Measurements from ENCODE around the gene SLCO3A1.

DNA sequence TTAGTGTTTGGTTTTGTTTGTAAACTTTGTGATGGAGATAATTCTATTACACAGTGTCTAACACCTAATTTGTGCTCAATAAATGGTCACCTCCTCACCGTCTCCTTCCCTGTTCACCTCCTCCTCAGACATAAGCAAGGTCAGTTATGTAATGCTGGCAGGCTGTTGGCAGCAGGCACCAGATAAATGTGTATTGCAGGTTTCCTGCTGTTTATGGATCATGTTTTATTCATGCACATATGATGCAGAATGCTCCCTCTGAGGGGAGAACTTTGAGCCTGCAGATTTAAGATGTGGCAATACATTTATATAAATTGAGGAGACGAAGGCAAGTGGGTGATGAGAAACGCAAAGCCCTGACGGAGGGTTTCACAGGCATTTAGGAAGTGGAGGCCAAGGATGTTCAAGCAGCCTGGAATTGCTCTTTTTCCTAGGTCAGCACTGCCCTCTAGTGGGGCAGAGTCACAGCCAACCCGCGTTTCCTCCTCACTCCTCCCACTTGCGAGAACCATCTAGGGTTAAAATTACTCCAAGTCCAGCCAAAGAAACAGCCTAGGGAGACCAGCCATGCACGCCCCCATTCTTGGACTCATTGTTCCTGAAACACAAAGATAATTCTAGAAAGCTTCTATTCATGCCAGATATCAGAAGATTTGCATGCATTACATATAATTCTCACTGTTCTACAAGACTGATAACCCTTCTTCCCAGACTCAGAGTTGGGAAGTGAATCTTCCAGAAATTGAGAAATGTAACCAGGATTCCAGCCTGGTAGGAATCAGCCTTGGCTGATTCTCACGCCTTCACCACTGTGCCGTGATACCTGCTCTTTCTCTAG lies 228.7 kb downstream of the SLCO3A1 start:
- no peak for TF ChIP-seq EZH2 (IDR thresholded peaks at IDR 0.05; ENCODE audit: borderline replicate concordance, low read depth, low read length, severe bottlenecking)
- TF ChIP-seq, protein P1, sequence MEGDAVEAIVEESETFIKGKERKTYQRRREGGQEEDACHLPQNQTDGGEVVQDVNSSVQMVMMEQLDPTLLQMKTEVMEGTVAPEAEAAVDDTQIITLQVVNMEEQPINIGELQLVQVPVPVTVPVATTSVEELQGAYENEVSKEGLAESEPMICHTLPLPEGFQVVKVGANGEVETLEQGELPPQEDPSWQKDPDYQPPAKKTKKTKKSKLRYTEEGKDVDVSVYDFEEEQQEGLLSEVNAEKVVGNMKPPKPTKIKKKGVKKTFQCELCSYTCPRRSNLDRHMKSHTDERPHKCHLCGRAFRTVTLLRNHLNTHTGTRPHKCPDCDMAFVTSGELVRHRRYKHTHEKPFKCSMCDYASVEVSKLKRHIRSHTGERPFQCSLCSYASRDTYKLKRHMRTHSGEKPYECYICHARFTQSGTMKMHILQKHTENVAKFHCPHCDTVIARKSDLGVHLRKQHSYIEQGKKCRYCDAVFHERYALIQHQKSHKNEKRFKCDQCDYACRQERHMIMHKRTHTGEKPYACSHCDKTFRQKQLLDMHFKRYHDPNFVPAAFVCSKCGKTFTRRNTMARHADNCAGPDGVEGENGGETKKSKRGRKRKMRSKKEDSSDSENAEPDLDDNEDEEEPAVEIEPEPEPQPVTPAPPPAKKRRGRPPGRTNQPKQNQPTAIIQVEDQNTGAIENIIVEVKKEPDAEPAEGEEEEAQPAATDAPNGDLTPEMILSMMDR (IDR thresholded peaks at IDR 0.05; ENCODE audit: borderline replicate concordance, extremely low read depth, low read length, poor library complexity, severe bottlenecking) = peak; percentile 79
